DMS 273 (cell line): ENCODE measurements around the gene IBA57.

Experiments
- DNase-seq: peaks from one replicate; lab custom pipeline; 2025; ENCODE audit not compliant: unreplicated experiment; lab: John Stamatoyannopoulos, UW

IBA57 gene

GRCh38 chr1:228155596-228156514 is 9.7 kb upstream of the IBA57 start:
- no peak for DNase-seq

DNA sequence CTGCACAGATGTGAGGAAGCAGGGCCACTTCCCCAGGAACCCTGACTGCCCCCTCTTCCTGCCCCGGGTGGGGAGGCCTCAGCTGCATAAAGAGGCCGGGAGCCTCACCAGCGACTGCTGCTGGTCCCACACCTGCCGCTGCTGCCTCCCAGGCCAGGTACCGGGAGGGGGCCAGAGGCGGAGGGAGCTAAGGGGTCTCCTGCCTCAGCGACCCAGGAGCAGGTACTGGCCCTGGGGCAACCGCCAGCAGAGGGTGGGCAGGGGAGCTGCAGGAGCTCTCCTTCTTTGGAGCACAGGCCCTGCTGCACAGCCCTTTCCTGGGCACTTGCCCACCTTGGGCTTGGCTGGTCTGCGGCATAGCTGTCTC is 9.1 kb upstream of the IBA57 start:
- no peak for DNase-seq

DNA sequence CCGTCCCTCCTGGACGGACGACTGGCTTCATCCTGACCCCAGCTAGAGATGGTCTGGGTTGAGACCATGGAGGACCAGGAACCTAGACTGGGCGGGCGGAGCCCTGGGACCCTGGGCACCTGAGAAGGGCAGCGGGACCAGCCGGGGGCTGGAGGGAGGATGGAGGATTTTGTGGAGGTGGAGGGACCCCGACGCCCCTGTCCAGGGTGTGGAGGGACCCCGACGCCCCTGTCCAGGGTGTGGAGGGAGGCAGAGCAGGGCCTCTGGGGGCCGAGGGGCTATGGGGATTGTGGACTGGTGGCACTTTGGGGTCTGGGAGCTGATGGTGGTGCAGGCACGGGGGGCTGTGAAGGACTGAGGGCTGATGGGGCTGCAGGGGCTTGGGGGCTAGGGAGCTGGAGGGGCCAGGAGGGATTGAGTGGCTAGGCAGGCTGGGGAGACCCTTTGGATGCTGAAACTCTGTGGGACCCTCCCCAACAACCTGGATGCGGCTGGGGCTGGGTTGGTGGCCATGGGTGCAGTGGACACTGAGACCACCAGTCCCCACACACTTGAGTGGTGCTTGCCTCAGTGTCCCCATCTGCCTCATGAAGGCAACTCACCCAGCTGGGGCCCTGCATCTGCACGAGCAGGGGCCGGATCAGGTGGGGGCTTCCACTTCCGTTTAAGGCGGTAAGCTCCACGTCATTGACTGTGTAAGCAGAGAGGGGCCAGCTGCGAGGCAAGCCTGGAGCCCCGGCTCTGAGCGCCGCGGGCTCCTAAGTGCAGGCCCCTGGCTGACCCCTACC is 8.5 kb upstream of the IBA57 start:
- no peak for DNase-seq

DNA sequence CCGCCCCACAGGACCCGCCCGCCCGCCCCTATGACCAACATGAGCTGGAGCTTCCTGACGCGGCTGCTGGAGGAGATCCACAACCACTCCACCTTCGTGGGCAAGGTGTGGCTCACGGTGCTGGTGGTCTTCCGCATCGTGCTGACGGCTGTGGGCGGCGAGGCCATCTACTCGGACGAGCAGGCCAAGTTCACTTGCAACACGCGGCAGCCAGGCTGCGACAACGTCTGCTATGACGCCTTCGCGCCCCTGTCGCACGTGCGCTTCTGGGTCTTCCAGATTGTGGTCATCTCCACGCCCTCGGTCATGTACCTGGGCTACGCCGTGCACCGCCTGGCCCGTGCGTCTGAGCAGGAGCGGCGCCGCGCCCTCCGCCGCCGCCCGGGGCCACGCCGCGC is 7.9 kb upstream of the IBA57 start:
- no peak for DNase-seq

DNA sequence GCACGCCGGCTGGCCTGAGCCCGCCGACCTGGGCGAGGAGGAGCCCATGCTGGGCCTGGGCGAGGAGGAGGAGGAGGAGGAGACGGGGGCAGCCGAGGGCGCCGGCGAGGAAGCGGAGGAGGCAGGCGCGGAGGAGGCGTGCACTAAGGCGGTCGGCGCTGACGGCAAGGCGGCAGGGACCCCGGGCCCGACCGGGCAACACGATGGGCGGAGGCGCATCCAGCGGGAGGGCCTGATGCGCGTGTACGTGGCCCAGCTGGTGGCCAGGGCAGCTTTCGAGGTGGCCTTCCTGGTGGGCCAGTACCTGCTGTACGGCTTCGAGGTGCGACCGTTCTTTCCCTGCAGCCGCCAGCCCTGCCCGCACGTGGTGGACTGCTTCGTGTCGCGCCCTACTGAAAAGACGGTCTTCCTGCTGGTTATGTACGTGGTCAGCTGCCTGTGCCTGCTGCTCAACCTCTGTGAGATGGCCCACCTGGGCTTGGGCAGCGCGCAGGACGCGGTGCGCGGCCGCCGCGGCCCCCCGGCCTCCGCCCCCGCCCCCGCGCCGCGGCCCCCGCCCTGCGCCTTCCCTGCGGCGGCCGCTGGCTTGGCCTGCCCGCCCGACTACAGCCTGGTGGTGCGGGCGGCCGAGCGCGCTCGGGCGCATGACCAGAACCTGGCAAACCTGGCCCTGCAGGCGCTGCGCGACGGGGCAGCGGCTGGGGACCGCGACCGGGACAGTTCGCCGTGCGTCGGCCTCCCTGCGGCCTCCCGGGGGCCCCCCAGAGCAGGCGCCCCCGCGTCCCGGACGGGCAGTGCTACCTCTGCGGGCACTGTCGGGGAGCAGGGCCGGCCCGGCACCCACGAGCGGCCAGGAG is 7.2 kb upstream of the IBA57 start:
- DNase-seq: no peak

DNA sequence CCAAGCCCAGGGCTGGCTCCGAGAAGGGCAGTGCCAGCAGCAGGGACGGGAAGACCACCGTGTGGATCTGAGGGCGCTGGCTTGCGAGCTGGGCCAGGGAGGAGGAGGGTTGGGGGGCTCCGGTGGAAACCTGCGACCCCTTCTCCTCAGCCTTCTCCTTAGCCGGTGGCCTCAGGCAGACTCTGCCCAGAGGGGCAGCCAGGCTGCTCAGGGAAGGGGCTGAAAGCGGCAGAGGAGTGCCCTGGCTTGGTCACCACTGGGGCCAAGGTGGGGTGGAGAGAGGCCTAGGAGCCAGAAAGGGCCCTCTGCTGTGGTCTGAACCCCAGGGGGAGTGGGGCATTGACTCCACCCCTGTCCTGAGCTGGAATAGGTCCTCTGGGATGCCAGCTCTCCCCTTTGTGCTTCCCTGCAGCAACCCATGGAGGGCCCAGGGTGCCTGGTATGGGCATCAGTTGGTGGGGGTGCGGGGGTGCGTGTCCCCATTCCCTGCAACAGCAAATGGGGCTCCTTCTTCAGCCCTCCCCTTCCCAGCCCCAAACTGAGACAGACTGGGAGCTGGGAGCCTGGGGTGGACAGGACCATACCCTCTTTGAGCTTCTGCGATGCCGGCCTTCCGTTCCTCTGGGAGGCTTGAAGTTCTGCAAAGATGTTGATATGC is 6.5 kb upstream of the IBA57 start:
- DNase-seq: no peak

- DNase-seq: no peak
Observed at GRCh38 chr1:228160201-228160761, 5.3 kb upstream of the IBA57 start.

DNA sequence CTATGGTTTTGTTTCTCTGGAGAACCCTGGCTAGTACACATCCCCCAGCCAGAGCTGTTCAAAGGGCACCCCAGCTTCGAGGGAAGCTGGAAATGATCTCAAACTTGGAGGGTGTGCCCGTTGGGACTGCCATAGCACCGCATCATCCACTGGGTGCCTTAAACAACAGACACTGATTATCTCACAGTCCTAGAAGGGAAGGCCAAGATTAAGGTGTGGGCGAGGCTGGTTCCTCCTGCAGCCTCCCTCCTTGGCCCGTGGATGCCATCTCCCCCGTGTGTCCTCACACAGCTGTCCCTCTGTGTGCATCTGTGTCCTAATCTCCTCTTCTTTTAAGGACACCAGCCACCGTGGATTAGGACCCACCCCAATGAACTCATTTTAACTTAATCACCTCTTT is 4.2 kb upstream of the IBA57 start:
- no peak for DNase-seq

- DNase-seq: peak; percentile 19
Observed at GRCh38 chr1:228161866-228162265, 3.7 kb upstream of the IBA57 start.

GRCh38 chr1:228162286-228163006 is 3.2 kb upstream of the IBA57 start:
- peak; percentile 23 for DNase-seq

DNA sequence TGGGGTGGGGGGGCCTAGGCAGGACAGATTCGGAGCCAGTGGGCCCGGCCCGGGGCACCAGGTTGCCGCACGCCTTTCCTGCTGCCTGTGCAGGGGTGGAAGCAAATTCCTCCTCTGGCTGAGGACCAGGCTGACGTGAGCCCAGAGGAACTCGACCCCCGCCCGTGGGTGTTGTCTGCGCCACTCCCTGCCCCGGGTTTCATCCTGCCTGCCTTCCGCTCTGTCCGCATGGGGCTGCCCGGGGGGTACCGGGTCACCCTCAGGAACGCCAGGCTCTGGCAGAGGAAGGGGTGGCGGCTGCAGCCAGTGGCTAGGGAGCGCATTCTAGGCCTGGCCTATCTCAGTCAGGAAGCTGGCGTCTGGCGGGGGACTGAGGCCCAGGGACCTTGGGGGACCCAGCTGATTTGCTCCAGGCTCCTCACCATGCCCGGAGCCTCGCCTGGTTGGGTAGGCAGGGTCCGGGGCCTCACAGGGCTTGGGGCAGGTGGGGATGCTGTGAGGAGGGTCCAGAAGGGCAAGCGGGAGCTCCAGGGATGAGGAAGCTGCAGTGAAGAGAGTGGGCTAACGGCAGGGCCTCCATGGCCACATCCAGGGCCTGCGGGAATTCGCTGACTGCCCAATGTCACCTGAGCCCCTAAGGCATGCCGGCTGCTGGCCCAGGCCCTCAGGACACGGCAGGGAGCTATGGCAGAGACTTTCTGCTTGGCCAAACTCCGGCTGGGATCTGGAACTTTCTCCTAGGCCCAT is 2.4 kb upstream of the IBA57 start:
- no peak for DNase-seq

DNA sequence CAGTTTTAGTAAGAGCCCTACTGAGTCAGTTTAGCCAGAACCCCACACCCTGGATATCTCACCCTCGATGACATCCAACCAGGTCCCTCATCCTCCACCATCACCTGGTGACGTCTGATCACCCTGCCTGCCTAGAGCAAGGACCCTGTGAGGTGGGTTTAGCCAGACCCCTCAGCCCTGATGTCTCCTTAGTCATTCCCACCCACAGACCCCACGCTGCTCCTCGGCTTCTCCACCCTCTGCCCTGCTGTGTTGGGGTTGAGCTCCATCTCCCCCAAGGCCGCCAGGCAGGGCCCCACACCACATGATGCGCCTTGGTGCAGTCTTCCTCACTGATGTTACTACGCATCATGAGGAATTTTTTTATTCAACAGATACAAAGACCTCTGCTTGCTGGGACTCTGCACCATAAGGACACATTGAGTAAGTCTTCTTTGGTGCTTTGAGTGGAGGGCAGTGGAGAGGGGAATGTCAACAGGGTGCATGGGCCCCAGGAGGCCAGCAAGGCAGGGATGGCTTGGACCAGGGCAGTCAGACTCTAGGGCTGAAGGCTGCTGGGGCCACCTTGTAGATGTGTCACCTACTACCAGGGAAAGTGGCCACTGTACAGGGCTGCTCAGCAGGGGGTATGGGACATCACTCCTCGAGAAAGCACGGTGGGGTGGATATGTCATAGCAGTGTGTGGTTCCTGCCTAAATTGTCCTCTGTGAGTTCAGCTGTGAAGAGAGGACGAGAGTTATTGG is 1.7 kb upstream of the IBA57 start:
- no peak for DNase-seq

GRCh38 chr1:228164561-228165371 is 838 bp upstream of the IBA57 start:
- DNase-seq: no peak

GRCh38 chr1:228166170-228166936 is 749 bp downstream of the IBA57 start:
- DNase-seq: peak; percentile 77

- no peak for DNase-seq
Observed at GRCh38 chr1:228168563-228169270, 3.1 kb downstream of the IBA57 start.

DNA sequence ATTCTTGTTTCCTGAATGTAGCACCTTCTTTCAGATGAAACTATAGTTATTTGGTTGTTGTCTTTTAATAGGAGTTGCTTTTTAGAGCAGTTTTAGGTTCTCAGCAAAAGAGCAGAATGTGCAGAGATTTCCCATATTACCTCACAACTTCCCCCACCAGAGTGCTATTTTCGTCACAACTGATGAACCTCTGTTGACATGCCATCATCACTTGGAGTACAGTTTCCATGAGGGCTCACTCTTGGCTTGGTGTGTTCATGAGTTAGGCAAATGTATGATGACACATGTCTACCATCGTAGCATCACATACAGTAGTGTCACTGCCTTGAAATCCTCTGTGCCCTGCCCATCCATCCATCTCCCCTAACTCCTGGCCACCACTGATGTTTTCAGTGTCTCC is 3.7 kb downstream of the IBA57 start:
- no peak for DNase-seq
